SW 1271 (cell line): ENCODE results near the gene MYO5A.
A peak's percentile ranks its signal among the peaks of the same experiment; 100 is the strongest.

ENCODE experiments used
- DNase-seq, 2 experiments: peaks; one replicate each; lab custom pipeline; 2025; lab: John Stamatoyannopoulos, UW

Gene MYO5A

DNA sequence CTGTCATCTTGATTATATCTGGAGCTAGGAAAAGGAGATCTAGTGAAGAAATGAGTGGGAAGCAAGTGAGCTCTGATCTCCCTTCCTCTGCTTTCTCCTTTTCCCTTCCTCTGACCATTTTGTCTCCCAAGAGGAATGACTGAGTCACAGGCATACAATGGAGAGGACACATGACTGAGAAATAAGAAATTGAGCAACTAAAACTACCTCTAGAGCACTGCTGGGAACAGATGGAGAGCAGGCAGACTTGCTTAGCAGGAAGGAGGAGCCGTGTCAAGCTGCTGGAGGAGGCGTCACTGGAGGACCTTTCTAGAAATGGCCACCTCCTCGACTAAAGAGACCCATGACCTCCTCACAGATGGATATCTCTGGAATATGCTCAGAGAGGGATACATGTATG, 166.2 kb downstream of the MYO5A start:
- no peak for DNase-seq

DNA sequence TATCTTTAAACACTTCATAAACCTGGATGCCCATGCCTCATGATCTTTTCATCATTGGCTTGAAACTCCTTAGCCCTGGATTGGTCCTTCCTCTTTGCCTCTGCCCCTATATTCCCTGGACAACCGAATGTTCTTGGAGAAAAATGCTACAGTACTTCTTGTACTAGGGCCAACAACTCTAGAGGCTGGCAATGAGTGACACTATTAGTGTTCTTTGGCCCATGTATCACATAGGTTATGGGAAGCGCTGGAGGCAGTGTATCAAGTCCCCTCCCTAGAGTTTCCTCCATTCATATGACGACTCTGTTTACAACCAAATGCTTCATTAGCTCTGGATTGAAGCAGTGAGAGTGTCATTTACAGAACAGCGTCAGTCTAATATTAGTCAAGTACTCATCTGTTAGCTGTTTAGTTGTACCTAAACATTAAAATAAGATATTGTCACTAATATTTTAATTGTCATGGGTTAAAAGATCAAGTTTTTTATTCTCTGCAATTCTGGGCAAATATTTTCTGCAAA, 166.6 kb downstream of the MYO5A start:
- DNase-seq, result no peak

DNA sequence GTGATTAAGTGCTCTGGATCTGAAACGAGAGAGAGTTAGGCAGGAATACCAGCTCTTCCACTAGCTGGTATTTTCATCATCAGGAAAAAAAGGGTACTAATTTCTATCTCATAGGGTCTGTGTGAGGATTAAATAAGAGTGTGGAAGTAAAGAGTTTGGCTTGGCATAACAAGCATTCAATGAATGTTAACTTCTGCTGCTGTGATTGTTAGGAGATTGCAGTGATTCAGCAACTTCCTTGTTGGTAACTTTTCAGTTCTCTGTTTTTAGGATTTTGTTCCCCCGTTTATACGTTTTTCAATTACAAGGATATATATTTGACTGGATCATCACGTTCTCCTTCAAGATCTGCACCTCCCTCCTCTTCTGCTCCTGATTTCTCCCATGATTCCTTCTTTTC, 167.2 kb downstream of the MYO5A start:
- DNase-seq, result no peak

DNA sequence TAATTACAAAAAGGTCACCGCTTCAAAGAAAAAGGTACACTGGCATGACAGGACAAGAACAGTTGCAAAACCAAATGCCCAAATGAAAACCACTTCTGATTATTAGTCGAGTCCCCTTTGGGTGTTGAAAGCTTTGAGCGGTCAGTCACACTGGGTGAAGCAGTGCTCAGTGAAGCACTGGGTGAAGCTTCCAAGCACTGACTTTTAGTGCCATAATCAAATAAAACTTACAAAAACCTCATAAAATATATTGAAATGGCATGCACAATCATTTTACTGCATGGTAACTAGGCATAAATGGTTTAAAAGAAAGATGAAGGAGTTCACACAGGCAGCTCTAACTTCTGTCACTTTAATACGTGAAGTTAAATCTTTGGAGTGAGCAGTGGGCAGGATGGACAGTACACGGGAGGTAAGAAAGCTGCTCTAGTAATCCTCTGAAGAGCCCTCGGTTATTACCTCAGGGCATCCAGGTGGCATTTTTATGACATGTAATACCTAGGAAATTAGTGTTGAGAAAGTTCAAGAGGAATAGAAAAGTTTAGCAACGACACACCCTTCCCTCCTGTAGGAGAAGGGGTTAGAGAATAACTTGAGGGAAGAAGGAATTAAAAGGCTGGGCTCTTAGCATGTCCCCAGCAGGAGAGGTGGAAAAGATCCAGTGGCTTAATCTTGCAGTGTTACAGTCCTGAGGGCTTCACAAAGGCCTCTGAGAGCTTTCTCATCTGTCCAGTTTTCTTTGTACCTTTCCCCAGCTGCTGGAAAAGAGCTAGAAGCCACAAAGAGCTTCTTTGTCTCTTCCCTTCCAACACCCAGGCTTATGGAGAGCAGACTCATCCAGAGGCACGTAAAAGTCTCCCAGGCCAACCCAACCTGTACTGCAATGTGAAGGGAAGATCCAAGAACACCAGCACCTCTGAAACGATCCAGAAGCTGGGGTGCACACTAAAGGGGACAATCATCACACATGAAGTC, 168.2 kb downstream of the MYO5A start:
- DNase-seq, result no peak

DNA sequence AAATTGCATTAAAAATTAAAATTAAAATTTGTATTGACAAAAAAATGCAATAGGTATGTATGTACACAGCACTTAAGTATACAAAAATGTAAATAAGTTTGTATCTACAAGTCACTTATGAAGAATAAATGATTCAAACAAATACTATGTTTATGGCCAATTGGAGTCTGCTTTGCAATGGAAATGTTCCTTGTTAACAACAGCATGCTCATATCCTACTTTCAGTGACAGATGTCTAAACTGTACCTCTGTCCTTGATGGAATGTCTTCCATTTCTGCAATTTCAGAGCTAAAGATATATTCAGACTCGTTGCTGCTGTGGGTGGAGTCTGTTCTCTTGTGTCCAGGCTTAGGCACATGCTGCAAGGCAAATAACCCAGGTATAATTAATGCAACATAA, 169.0 kb downstream of the MYO5A start:
- no peak for DNase-seq

DNA sequence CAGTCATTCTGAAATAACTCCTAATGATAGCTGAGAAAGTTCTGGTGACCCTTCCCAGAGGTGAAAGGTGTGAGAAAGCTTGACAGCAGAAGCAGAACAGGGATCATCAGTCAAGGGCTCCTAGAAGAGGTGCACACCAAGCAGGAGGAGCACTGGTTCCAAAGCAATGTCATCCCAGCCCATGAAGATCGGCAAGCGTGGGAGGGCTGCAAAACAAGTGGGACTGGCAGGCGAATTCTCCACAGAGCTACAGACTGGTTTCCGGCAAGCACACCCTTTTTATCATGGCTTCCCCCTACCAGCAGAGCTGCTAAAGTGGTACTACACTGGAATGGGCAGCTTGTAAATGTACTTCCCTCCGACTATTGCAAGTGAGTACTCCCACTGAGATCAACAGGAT, 170.7 kb downstream of the MYO5A start:
- DNase-seq, result no peak

DNA sequence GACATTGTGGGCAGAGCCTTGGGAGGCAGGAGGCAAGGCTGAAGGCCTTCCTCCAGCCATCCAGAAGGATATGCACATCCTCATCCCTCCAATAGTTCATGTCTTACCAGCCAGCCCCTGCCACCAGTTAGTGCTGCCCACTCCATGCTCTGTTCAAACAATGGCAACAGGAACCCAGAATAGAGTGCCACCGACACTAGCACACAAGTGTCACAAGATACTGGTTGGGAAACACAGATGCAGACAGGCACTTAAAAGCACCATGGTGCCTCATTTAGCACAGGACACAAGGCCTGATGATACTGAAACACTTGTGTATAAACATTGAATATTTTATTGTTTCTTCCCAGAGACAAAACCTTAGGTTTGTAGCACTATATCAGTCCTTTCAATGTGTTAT, 176.6 kb downstream of the MYO5A start:
- DNase-seq, result no peak

DNA sequence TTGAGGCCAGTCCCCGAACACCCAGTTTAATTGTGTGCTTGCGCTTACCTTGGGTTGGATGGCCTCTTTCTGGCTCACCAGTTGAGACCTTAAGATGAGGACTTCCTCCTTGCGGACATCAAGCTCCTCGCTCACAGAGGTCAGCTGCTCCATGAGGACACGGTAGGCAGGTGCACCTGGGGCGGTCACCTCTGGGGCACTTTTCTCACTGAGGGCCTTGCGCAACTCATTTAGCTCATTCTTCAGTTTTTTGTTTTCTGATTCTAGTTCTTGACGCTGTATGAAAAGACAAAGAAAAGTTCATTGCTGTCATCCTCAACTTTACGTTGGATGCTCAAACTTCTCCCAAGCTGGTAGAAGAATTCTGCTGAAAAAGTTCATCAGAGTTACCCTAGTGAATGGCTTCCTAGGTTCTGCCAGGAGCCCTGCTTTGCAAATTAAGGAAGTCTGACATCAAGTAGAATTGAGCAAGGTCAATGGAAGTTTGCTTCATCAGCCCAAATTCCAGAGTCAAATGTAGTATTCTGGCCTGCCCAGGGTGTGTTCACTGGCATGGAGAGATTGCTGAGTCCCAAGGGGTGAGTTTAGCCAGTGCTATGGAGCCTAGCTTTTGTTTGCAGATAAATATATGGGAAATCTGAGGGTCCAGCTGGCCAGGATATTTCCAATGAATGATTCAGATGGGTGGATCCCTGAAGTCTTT, 177.3 kb downstream of the MYO5A start:
- no peak for DNase-seq

DNA sequence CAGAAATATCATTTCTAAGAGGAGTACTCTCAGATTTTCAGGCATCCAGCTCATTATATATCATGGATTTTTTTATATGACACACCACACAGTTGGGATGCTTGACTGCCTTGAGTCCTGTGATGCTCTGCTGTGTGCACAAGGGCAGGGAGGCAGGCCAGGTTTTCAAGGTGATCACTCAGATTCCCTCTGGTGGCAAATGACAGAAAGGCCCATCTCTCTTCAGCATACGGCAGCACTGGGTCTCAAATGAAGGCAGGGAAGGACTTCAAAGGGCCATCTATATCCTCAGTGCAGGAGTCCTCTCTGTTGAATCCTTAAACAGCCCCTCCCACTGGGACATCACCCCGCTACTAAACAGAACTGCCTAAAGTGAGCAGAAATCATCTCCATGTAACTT, 178.3 kb downstream of the MYO5A start:
- no peak for DNase-seq

DNA sequence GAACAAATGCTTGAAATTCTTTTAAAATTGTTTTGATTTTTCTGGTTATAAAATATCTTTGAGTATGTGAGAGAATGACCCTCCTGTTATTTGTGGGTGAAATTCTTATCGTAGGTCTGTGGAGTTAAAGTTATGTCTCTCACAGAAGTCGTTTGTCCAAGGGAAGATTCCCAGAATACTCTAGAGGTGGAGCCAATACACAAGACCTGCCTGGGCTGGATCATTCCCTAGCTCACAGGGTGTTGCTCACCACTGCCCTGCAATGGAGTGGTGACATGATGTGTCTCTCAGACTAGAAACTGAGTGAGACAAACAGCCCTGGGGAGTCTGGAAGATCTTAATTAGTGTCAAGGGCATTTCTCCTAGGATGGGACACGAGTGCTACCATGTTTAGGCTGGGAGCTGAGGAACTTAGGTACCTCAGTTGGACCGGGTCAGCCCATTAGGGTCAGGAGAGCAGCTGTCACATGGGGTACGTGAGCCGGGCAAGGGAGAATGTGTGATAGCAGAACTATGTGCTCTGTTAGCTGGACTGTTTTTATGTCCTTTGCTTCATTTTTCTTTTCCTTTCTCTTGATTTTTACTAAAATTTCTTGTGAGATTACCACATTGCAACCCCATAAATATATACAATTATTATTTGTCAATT, 179.5 kb downstream of the MYO5A start:
- DNase-seq, result no peak

DNA sequence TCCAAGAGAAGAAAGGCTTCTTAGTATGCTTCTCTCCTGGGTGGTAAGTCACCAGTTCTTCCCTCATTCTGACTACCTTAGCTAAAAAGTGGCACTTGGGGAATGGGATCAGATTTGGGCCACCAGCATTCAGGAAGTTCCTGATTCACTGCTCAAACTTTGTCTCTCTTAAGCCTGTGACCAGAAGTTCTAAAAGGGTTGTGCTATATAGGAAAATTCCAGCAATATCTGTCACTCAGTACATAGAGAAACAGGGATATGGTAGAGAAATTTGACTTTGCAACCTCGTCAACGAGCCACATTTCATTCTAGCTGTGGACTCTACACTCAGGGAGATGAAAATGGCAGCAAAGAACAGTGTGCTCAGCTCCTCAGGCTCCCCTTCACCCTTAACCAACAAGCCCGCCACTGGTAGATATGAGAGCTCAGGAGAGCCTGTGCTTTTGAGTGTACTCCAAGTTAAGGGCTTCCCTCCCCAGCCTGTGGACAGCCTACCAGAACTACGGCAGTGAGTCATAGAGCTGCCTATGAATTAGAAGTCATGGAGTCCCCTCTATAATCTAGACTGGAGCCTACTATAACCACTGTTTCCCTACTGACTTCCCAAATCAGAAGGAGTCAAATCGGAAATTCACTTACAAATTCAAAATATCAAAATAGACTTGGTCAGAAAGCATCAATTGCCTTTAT, 180.5 kb downstream of the MYO5A start:
- DNase-seq, result no peak

DNA sequence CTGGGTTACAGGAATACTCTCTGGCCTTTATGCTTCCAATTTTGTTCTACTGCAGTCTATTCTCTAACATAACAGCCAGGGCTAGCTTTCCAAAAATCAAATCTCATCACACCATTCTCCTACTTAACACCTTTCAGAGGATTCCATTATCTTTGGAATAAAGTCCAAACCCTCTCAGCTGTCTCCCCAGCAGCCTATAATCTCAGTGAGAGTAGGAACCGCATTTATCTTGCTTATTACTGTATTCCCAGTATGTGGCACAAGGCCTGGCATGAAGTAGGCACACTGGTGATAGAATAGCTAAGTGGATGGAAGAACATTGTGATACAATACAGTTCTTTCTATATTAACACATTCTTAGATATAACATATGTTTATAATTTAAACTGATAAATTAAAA, 184.1 kb downstream of the MYO5A start:
- DNase-seq, result no peak

DNA sequence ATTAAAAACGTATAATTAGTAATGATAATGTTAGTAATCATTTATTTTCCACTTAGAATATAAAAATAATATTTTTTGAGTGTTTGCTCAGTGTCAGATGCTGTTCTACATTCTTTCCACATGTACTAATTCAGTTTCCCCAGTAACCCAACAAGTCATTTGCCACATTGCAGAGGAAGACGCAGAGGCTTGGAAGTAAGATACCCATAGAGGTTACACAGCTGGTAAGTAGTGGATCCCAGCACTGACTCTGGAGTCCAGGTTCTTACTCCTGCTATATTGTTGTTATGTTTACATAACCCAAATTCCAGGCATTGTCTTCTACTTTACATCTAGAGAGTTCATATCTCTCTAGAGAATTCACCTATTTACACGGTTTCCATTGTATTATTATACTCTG, 184.8 kb downstream of the MYO5A start:
- no peak for DNase-seq

DNA sequence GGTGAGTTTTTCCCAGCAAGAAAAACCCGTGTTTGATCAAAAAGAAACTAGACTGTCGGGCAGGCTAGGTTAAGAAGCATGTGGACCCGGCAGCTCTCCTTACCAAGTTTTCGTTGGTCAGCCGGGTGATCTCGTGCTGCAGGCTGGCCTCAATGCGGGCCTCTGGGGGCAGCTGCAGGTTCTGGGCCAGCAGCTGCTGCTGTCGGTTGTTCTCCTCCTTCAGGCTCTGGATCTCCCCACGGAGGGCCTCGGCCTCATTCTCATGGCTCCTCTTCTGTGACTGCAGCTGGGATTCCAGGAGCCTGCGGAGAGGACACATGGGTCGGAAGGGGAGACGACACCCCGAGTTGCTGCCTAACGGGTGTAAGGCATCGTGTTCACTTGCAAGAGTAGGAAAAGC, 188.6 kb downstream of the MYO5A start:
- no peak for DNase-seq

DNA sequence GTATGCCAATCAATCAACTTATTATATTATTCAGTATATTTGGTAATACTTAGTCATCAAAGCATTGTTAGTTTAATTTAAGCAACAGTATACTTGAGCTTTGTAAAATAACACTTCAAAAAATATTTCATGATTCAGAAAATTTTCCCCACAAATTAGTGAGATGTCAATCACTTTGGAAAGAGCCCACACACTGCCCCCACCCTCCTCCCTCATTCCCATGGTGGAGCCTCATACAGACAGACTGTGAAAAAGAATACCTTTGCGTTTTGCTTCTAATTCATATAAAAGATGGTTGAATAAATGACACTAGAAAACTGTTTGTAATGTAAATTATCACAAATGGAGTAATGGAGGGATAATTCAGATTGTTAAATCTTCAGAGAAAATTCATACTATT, 189.8 kb downstream of the MYO5A start:
- no peak for DNase-seq

DNA sequence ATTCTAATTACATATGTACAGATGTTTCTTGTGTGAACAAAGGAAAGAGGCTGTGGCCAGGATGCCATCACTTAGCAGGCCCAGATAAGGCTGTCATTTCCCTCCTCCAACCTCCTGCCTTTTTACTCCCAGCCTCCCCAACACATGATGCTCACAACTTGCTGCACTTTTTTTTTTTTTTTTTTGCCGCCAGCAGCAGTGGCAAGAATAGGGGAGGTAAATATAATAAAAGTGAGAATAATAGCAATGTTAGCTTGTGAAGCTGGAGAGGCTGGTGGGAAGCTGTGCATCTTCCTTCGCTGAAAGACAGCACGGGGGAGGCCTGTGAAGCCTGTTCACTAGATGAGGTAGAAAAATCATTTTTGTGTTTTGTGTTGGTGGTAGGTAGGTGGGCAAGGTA, 190.6 kb downstream of the MYO5A start:
- no peak for DNase-seq

DNA sequence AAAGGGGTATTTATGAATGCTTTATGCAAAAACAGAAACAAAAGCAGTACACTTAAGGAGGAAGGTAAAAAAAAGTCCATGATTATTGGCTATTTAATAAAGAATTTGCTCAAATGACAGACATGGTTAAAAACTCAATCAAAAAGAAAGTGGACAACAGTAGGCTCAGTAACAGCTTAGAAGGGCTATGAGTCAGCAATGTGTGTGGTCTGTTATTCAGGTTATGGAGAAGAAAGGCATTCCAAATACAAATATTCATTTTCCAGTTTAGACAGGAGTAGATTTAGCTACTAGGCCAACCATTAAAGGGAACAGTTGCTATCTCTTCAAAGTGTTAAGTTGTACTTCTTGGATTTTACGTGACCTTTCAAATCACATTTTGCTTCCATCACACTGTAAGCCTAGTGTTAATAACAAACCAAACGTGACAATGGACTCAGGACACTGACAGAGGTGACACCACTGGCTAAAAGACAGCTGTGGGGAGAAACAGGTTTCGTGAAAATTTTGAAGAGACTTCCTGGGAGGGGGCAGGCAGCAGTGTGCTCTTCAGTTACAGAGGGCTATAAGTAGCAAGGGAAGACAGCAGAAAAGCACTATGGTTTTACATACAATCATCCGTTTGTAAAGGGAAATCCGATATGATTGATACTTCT, 191.4 kb downstream of the MYO5A start:
- no peak for DNase-seq

DNA sequence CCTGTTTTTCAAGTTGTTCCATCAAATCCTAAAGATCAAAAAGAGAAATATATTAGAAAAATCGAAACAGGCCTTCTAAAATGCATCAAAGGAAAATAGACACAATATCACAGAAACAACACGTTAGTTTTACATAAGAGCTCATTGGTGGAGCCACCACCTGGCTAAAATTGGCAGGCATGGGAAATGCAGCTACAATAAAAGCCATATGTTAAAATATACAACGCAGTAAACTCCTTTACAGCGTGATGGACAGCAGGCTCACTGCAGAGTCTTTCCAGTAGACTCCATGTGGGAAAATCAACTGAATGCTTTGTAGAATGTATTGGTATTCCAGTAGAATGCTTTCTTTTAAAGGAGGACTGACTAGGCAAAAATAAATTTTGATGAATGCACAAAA, 192.2 kb downstream of the MYO5A start:
- DNase-seq, result no peak

DNA sequence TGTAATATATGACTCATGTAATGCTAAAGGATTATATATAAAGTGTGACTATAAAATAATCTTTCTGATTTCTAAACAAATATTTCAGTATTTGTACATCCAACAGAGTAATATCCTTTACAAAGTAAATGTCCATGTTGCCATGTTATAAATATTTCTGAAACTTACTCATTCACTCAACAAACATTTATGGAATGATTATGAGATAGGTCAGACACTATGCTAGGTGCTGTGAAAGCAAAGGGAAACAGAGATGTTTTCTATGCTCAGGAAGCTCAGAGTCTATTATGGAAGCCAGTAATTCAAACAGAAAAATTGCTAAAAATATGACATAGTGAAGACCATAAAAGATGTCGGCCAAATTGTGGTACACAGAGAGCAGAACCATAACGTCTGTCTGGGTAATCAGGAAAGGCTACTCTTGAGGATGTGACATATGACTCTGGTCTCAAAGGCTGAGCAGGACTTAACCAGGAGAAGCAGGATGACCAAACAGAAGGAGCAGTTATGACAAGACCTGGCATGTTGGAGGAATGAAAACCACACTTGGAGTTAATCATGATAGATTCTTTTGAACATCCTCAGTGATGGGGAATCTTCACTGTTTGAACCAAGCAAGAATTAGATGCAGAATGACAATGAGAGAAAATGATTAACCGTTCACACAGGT, 194.1 kb downstream of the MYO5A start:
- DNase-seq, result no peak

DNA sequence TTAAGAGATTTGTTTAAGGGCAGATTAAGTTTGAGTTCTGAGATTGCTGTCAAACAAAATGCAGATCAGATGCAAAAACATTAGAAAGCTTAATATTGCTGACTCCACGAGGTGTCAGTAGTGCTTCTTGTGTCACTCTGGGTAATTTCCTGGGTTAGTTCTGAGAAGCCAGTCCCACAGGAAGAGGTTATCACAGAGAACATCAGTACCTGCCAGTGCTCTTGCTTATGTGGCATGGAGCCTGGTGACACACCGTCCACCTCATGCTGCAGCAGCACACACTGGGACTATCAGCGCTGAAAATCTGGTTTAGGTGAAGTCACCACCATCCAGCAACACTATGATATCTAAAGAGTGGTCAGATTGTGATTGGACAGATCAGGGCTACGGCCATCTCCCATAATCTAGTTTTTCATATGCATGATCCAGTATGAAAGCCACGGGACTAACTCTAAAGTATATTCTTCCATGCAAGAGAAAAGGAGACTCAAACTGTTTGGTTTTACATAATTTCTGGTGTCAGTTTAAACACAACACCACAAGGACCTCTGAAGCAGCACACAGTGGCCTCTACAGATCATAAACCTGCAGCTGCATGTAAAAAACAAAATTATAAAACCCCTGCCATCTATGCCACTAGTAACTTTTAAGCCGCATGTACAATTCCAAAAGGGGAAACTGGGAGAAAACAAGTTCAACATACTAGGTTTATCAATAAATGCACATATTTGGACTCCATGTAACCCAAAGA, 197.0 kb downstream of the MYO5A start:
- peak in 1 of 2 experiments; percentile 40 for DNase-seq
